ENCODE results near the gene AUH. TPM values are rescaled to one million over a fixed set of nuclear protein-coding genes. Genes with fewer than 3 reads are reported as not detected.

Gene AUH
- total and polyA plus RNA-seq, 9 of the 15 experiments (the other 6 are each of a cell fraction or from before 2014, with no cell fraction given) = 3.4 to 29.0 (median 10.1) TPM

- 100% methylated on average over 1 of the region's 1 CpG for WGBS (ENCODE audit: insufficient coverage, low coverage, missing lambda C conversion rate)
- no TSS peak for BruUV-seq (replicated peaks)
- Histone ChIP-seq H3K4me2 (ENCODE audit: insufficient read depth, low read length) (no peak overlapping the region), H4K20me1 (replicated peaks; ENCODE audit: control insufficient read depth, insufficient read depth, low read length) (no peaks in the 10 kb centered on the region), H3K9me3 (replicated peaks; ENCODE audit: control insufficient read depth, insufficient read depth, low read depth, low read length) (no peaks in the 10 kb centered on the region), H3K27me3 (ENCODE audit: control insufficient read depth in 2 of 2, insufficient read depth in 2 of 2, low read length in 2 of 2) (no peaks in the 10 kb centered on the region), H3K9ac (ENCODE audit: insufficient read depth in 1 of 2, low read depth in 2 of 2, low read length in 2 of 2) (no peak overlapping the region), H3K4me1 (replicated peaks in 1 of 2; ENCODE audit: control insufficient read depth in 2 of 2, insufficient read depth in 2 of 2, low read length in 2 of 2) (peaks cover 0 to 4% of the 10 kb centered on the region in 2 experiments; a peak in 2 of 5 replicates), H2AFZ (ENCODE audit: low read depth, low read length) (no peak overlapping the region), H3K4me3 (no peak overlapping the region), H3K36me3 (ENCODE audit: control insufficient read depth, insufficient read depth, low read length) (peaks cover 68% of the 10 kb centered on the region), H3K79me2 (ENCODE audit: control insufficient read depth, insufficient read depth, low read length) (peaks cover 31% of the 10 kb centered on the region), H3K9me1 (ENCODE audit: control insufficient read depth, insufficient read depth, low read length) (no peaks in the 10 kb centered on the region), H3K27ac (ENCODE audit: extremely low read depth, low read depth, low read length) (no peak overlapping the region)
- FAIRE-seq = no peak
- TF ChIP-seq SP2 (IDR thresholded peaks at IDR 0.05; ENCODE audit: extremely low read depth, low read depth, low read length, poor library complexity, severe bottlenecking) (no peak), KDM4B (IDR thresholded peaks at IDR 0.05; ENCODE audit: borderline replicate concordance in 2 of 2, low read depth in 1 of 2) (no peak), ZC3H11A (IDR thresholded peaks at IDR 0.05; ENCODE audit: low read depth, low read length) (no peak)
- TF ChIP-seq, protein P1, sequence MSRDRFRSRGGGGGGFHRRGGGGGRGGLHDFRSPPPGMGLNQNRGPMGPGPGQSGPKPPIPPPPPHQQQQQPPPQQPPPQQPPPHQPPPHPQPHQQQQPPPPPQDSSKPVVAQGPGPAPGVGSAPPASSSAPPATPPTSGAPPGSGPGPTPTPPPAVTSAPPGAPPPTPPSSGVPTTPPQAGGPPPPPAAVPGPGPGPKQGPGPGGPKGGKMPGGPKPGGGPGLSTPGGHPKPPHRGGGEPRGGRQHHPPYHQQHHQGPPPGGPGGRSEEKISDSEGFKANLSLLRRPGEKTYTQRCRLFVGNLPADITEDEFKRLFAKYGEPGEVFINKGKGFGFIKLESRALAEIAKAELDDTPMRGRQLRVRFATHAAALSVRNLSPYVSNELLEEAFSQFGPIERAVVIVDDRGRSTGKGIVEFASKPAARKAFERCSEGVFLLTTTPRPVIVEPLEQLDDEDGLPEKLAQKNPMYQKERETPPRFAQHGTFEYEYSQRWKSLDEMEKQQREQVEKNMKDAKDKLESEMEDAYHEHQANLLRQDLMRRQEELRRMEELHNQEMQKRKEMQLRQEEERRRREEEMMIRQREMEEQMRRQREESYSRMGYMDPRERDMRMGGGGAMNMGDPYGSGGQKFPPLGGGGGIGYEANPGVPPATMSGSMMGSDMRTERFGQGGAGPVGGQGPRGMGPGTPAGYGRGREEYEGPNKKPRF (IDR thresholded peaks at IDR 0.05; ENCODE audit: low read depth, low read length) = no peak
- ATAC-seq = no peak
- ChIA-PET POLR2A (interaction anchor here (0.9 to 3.9 kb wide), 2 partner anchors 8 to 10 kb away, joined by 3 to 22 read pairs; no protein-coding TSS in a partner anchor), CTCF (ENCODE audit: low intra/inter-chr PET ratio) (no interaction called here)
- intact Hi-C loops (cut with micrococcal nuclease) (no loop called here), in situ Hi-C loops (cut with MboI) (no loop called here)
- no peak for DNase-seq (ENCODE audit: extremely low read depth in 1 of 4, low spot score in 3 of 4)
These were observed 6.8 kb downstream of the AUH start for GRCh38 chr9:91354881-91355280.

Measured in K562 (cell line).